Measurements from ENCODE around the gene STOM. TPM values are rescaled to one million over a fixed set of nuclear protein-coding genes. Genes with fewer than 3 reads are reported as not detected.

Gene STOM
- total RNA-seq, 1 donor from 2014 or later: 15.1 TPM

- no peak for DNase-seq (ENCODE audit: low spot score in 2 of 2)
Observed at GRCh38 chr9:121372239-121373010, 2.4 kb upstream of the STOM start.

GRCh38 chr9:121371495-121372061 is 1.5 kb upstream of the STOM start:
- no peak for FAIRE-seq
- DNase-seq (ENCODE audit: low spot score in 2 of 2): no peak

More at GRCh38 chr9:121372239-121373010, 2.4 kb upstream of the STOM start:
- no peak for FAIRE-seq

GRCh38 chr9:121368745-121369144 is 1.3 kb downstream of the STOM start:
- FAIRE-seq: no peak
- DNase-seq (ENCODE audit: low spot score in 2 of 2): no peak

GRCh38 chr9:121368138-121368522 is 1.9 kb downstream of the STOM start:
- no peak for DNase-seq (ENCODE audit: low spot score in 2 of 2)
- no peak for FAIRE-seq

- DNase-seq (ENCODE audit: low spot score in 2 of 2): no peak
- no peak for FAIRE-seq
Observed at GRCh38 chr9:121367306-121368137, 2.5 kb downstream of the STOM start.

GRCh38 chr9:121366611-121367192 is 3.3 kb downstream of the STOM start:
- DNase-seq (ENCODE audit: low spot score in 2 of 2) (no peak), FAIRE-seq (no peak)

- FAIRE-seq (no peak), DNase-seq (ENCODE audit: low spot score in 2 of 2) (no peak)
Observed at GRCh38 chr9:121365564-121365963, 4.5 kb downstream of the STOM start.

- no peak for DNase-seq (ENCODE audit: low spot score in 2 of 2)
- no peak for FAIRE-seq
Observed at GRCh38 chr9:121364886-121365285, 5.2 kb downstream of the STOM start.

GRCh38 chr9:121364077-121364476 is 6.0 kb downstream of the STOM start:
- FAIRE-seq (no peak), DNase-seq (ENCODE audit: low spot score in 2 of 2) (no peak)

GRCh38 chr9:121363622-121363961 is 6.5 kb downstream of the STOM start:
- FAIRE-seq (no peak), DNase-seq (ENCODE audit: low spot score in 2 of 2) (no peak)

GRCh38 chr9:121362813-121363621 is 7.0 kb downstream of the STOM start:
- no peak for DNase-seq (ENCODE audit: low spot score in 2 of 2)
- FAIRE-seq: no peak

- DNase-seq (ENCODE audit: low spot score in 2 of 2) (no peak), FAIRE-seq (no peak)
Observed at GRCh38 chr9:121360601-121361374, 9.3 kb downstream of the STOM start.

GRCh38 chr9:121359351-121360294 is 10.4 kb downstream of the STOM start:
- no peak for FAIRE-seq

GRCh38 chr9:121358751-121359150 is 11.3 kb downstream of the STOM start:
- no peak for FAIRE-seq
- no peak for DNase-seq (ENCODE audit: low spot score in 2 of 2)

More at GRCh38 chr9:121359351-121360294, 10.4 kb downstream of the STOM start:
- no peak for DNase-seq (ENCODE audit: low spot score in 2 of 2)

- DNase-seq (ENCODE audit: low spot score in 2 of 2) (no peak), FAIRE-seq (no peak)
Observed at GRCh38 chr9:121357011-121357410, 13.0 kb downstream of the STOM start.

GRCh38 chr9:121354762-121355161 is 15.3 kb downstream of the STOM start:
- FAIRE-seq (no peak), DNase-seq (ENCODE audit: low spot score in 2 of 2) (no peak)

- no peak for FAIRE-seq
- DNase-seq (ENCODE audit: low spot score in 2 of 2): no peak
Observed at GRCh38 chr9:121354141-121354540, 15.9 kb downstream of the STOM start.

All from frontal cortex (tissue), 4 donors.